ENCODE measurements around the gene DCAF11.
A peak's percentile ranks its signal among the peaks of the same experiment; 100 is the strongest.

Gene DCAF11

DNA sequence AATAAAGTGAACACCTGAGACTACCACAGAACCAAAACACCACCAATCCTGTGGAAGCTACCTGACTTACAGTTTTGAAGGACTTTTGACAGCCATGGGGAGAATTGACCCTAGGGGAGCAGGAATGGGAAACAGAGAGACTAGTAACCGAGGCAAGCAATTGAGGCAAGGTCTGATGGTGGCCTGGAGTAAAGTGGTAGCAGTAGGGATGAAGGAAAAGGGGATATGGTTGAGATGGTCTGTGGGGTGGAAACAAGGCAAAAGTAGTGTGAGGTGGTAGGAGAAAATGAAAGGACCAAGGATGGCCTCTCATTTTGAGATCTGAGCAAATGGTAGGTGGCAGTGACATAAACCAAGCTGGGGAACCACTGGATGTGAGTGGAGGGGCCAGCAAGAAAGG is 42.3 kb downstream of the DCAF11 start:
- no peak for DNase-seq (ENCODE audit: low read depth in 2 of 2, low spot score in 1 of 2)

DNA sequence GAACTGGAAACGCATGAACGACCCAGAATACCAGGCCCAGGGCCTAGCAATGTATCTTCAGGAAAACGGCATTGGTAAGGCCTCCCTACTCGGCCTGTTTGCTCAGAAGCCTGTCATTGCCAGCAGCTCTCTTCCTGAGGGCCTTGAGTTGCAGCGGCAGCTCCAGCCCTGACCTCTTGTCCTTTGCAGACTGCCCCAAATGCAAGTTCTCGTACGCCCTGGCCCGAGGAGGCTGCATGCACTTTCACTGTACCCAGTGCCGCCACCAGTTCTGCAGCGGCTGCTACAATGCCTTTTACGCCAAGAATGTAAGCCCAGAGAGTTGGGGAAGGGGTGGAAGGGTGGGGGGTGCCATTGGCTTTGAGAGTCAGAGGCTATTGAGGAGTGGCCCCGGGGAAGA is 42.8 kb downstream of the DCAF11 start:
- DNase-seq (ENCODE audit: low read depth in 2 of 2, low spot score in 1 of 2) = no peak

DNA sequence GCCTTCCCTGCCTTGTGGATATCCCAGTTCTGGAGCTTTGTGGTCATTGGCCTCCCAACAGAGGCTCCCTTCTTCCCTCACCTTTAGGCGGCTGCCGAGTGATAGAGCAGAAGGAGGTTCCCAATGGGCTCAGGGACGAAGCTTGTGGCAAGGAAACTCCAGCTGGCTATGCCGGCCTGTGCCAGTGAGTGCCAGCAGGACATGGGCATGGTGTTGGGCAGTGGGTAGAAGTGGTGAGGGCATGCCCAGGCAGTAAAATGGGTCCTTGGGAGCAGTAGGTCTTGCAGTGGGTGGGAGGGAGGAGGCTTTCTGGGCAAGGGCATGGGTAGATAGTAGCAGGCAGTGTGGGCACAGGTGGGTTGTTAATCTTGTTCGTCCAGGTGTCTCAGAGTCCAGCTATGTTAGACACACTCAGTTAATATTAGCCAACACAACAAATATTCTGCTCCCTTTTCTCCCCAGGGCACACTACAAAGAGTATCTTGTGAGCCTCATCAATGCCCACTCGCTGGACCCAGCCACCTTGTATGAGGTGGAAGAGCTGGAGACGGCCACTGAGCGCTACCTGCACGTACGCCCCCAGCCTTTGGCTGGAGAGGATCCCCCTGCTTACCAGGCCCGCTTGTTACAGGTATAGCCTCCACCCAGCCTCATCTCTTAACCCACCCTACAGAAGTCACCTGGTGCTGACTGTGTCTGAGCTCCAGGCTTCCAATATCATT is 45.4 kb downstream of the DCAF11 start:
- no peak for DNase-seq (ENCODE audit: low read depth in 2 of 2, low spot score in 1 of 2)

DNA sequence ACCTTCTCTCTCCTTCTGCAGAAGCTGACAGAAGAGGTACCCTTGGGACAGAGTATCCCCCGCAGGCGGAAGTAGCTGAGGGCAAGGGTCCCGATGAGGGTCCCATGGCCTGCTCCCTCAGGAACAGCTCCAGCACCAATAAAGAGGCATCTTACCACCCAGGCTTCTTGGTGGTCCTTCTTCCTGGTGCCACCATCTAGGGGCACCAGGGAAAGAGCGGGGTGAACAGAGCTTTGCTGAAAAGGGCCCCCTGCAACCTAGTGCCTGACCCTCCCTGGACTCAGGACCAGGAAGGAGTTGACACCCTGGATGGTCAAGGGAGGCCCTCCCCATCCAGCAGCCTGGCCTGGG is 45.9 kb downstream of the DCAF11 start:
- DNase-seq (ENCODE audit: low read depth in 2 of 2, low spot score in 1 of 2) = no peak

DNA sequence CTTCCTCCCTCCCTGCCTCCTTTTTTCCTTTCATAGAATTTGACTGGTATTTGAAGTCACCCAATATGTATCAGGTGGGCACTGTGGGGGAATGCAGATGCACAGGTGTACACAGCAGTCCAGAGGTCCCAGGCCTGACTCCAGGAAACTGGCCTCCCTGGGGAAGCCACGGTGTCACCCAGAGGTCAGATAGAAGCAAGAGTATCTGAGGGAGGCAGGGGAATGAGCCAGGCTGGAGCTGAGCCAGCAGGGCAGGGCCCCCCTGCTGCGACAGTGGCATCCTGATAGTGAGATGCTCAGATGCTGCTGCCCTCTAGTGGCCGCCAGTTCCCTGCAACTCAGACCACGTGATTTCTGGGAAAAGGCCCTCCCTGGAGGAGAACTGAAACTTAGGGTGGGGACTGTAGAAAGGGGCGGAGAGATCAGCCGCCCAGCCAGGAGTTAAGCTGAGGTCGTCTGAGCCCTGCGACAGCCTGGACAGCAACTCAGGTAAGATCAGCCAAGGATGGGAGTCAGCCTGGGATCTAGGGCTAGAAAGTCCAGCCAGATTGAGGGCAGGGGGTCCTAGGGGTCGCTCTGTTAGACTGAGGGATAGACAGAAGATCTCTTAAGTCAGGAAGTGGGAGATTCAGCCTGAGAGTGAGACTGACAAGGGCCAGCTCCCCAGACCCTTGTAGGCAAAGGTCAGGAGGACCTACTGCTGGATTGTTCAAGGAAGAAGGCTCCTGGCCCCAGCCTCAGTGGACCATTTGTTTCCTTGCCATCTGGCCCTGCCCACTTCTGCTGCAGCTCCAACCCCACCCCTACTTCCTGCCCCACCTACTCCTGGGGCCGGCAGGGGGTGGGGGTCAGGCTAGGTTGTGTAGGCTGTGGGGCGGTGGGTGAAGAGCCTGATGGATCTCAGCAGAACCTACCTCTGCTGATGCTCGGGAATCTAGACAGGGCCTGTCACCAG is 46.5 kb downstream of the DCAF11 start, which contains the start of gene IRF9:
Gene IRF9 (plus strand): TSS at position 416 of the 955 bp plus-strand sequence. CDS start 880 bp downstream, outside the sequence.
- peak; percentile 98 to 99 for DNase-seq (ENCODE audit: low read depth in 2 of 2, low spot score in 1 of 2)

DNA sequence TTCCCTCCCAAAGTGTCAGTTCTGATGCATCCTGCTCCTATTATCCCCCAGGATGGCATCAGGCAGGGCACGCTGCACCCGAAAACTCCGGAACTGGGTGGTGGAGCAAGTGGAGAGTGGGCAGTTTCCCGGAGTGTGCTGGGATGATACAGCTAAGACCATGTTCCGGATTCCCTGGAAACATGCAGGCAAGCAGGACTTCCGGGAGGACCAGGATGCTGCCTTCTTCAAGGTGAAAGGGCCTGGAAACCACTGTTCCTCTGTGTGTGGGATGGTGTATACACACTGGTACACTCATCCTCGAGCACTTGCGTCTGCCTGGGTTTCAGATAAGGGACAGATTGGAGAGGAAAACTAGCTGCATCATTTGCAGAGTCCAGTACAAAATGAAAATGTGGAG is 47.5 kb downstream of the DCAF11 start:
- DNase-seq (ENCODE audit: low read depth in 2 of 2, low spot score in 1 of 2) = no peak

DNA sequence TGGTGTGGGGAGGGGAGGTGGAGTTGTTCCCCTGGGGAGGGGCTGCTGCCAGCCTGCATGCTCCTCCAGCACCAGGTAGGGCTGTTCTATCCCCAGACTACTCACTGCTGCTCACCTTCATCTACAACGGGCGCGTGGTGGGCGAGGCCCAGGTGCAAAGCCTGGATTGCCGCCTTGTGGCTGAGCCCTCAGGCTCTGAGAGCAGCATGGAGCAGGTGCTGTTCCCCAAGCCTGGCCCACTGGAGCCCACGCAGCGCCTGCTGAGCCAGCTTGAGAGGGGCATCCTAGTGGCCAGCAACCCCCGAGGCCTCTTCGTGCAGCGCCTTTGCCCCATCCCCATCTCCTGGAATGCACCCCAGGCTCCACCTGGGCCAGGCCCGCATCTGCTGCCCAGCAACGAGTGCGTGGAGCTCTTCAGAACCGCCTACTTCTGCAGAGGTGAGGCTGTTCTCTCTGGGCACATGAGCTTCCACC is 50.0 kb downstream of the DCAF11 start:
- DNase-seq (ENCODE audit: low read depth in 2 of 2, low spot score in 1 of 2) = no peak

DNA sequence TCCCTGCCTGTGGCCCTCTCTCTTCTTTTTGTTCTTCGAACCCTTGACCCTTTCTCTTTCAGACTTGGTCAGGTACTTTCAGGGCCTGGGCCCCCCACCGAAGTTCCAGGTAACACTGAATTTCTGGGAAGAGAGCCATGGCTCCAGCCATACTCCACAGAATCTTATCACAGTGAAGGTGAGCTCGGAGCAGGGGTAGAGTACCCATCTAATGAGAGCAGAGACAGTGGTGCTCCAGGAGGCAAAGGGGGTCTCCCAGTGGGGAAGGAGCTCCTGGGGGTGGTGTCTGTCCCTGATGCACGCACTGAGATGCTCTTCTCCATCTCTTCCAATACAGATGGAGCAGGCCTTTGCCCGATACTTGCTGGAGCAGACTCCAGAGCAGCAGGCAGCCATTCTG is 51.2 kb downstream of the DCAF11 start:
- DNase-seq (ENCODE audit: low read depth in 2 of 2, low spot score in 1 of 2) = no peak

DNA sequence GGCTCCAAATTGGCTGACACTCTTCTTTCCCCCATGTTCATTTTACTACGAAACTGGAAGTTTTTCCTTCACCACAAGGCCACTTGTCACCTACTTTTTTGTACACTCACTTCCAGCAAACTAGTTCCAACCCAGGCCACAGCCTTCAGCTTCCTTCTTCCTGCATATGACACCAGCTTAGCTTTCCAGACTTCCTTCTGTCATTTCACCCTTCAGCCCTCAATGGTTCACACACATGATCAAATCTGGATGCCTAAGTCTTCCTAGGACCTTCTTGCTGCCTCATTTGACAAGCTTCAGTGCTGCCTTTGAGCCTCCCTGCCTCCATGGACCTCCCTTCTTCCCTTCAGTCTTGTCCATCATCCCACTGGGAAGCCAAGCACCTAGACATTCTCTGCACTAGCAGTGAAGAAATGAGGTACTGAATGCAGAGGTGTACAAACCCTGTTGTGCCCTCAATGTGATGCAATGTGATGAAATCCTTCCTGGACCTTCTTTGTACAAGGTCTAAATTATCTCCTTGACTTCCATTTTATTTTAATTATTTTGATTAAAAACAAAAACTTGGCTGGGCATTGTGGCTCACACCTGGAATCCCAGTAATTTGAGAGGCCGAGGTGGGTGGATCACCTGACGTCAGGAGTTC is 53.0 kb downstream of the DCAF11 start:
- no peak for DNase-seq (ENCODE audit: low read depth in 2 of 2, low spot score in 1 of 2)

DNA sequence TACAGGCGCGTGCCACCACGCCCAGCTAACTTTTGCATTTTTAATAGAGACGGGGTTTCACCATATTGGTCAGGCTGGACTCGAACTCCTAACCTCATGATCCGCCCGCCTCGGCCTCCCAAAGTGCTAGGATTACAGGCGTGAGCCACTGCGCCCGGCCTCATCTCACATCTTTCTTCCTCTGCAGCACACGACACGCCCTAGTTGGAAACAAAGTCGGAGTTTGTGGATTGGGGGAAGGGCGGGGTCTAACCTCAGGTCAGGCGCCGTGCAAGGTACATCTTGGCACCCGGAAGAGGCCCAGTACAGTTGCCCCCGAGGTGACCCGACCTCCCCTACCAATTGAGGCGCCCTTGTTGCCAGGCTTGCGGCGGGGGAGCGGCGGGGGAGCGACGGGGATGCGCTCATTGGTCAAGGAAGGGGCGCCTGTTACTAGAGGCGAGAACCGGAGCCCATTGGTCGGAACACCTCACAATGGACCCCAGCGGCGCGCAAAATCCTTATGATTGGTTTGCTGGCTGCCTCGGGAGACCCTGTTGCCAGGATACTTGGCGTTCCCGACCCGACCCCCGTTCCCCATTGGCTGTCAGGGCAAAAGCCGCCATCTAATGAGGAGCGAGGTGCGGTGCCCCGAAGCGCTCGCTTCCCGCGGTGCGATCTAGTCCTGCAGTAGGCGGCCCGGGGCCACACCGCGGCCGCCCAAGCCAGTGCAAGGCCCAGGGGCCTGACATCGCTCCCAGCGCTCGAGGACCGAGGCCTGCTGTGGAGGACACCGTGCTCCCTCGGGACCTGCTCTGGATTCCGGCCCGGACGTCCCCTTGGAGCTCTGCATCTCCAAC is 57.1 kb downstream of the DCAF11 start, which contains the start of gene REC8:
Gene REC8 (plus strand): TSS at position 659 of the 839 bp plus-strand sequence. CDS start 473 bp downstream, outside the sequence.
- peak; percentile 42 to 59 for DNase-seq (ENCODE audit: low read depth in 2 of 2, low spot score in 1 of 2)

DNA sequence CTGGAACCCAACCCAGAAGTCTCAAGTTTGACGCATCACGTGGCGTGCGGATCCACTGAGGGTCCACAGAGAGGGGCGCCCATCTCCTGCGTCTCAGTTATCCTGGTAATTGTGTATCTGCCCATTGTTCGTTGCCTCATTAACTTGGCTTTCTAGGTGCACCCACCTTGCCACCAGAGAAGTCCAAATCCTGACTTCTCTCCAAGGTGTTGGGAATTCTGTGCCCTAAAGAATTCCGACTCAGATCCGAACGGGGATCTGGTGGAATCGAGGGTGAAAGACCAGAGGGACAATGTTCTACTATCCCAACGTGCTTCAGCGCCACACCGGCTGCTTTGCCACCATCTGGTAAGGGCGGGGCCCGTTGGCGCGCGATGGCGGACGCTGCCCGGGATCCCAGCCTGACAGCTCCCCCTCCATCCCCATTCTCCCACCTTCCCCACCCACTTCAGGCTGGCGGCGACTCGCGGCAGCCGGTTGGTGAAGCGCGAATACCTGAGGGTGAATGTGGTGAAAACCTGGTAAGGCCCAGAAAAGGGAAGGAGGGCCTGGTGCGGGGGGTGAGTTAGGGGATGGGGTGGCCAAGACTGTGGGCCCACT is 57.8 kb downstream of the DCAF11 start:
- no peak for DNase-seq (ENCODE audit: low read depth in 2 of 2, low spot score in 1 of 2)

DNA sequence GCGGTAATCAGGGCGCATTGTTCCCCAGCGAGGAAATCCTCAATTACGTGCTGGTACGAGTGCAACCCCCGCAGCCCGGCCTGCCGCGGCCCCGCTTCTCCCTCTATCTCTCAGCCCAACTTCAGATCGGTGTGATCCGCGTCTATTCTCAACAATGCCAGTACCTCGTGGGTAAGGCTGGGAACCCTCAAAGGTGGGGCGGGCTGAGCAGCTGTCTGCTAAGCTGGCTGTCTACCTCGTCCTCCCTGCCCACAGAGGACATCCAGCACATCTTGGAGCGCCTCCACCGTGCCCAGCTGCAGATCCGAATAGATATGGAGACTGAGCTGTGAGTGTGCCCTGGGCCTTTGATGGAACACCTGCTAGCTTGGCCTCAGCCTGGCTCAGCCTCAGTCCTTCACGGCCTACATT is 58.3 kb downstream of the DCAF11 start:
- DNase-seq (ENCODE audit: low read depth in 2 of 2, low spot score in 1 of 2) = no peak
